ENCODE results near the gene AICDA. TPM values are rescaled to one million over a fixed set of nuclear protein-coding genes. Genes with fewer than 3 reads are reported as not detected.

The AICDA gene
- total RNA-seq, 6 experiments from 2014 or later: not detected

GRCh38 chr12:8609061-8609570, 3.5 kb downstream of the AICDA start:
- peaks cover 19% of the 10 kb centered on the region for H3K27me3 Mint-ChIP-seq (ENCODE audit: insufficient read depth)
- peaks cover 22% of the 10 kb centered on the region for H3K4me1 Mint-ChIP-seq (ENCODE audit: low read depth)
- H3K27ac Mint-ChIP-seq: no peak overlapping the region; the same call in 1 of the 2 replicates
- H3K4me3 Mint-ChIP-seq: peak overlapping the region; percentile 86
- H3K36me3 Mint-ChIP-seq (ENCODE audit: low read depth): no peaks in the 10 kb centered on the region
- no peaks in the 10 kb centered on the region for H3K9me3 Mint-ChIP-seq
- TF ChIP-seq CTCF (IDR thresholded peaks at IDR 0.05): peak; percentile 82
- DNase-seq: peak; percentile 20

DNA sequence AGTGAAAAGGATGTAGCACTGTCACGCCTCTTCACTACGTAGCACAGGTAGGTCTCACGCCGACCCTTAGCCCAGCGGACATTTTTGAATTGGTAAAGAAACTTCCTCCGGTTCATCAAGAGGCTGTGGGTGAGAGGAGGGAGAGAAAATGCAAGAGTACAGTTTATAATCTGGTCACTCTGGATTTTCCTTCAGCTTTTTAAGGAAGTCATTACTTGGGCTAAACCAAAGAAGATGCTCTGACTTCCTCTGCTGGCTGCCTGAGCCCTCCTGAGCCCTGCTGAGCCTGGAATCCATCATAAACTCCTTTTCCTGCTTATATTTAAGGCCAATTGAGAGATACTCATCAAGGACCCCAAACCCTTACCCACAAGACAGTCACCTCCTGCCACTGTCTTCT, 5.8 kb downstream of the AICDA start:
- TF ChIP-seq CTCF (IDR thresholded peaks at IDR 0.05): no peak

DNA sequence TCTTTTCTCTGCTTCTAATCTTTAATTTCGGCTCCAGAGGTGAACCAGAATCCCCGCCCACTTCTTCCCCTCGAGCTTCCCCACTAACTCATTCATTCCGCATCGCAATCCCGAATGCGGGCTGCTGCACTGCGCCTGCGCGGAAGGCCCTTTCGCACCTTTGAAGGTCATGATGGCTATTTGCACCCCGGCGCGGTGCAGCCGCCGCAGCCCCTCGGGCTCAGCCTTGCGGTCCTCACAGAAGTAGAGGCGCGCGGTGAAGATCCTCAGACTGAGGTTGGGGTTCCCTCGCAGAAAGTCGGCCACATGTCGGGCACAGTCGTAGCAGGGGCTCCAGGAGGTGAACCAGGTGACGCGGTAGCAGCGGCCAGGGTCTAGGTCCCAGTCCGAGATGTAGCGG, 7.6 kb downstream of the AICDA start:
- no peak for TF ChIP-seq CTCF (IDR thresholded peaks at IDR 0.05)
- Mint-ChIP-seq H3K27ac (no peak overlapping the region), H3K4me3 (no peak overlapping the region), H3K9me3 (peaks cover 5% of the 10 kb centered on the region; the same call in 1 of the 2 replicates), H3K27me3 (ENCODE audit: insufficient read depth) (peaks cover 21% of the 10 kb centered on the region), H3K36me3 (ENCODE audit: low read depth) (no peaks in the 10 kb centered on the region), H3K4me1 (ENCODE audit: low read depth) (peaks cover 13% of the 10 kb centered on the region)
- no peak for DNase-seq

More for the DNA sequence above, 5.8 kb downstream of the AICDA start:
- no peaks in the 10 kb centered on the region for H3K36me3 Mint-ChIP-seq (ENCODE audit: low read depth)
- H3K27me3 Mint-ChIP-seq (ENCODE audit: insufficient read depth): peaks cover 23% of the 10 kb centered on the region
- peaks cover 22% of the 10 kb centered on the region for H3K4me1 Mint-ChIP-seq (ENCODE audit: low read depth)
- no peak overlapping the region for H3K27ac Mint-ChIP-seq
- H3K9me3 Mint-ChIP-seq: no peaks in the 10 kb centered on the region
- DNase-seq: no peak
- H3K4me3 Mint-ChIP-seq: no peak overlapping the region

DNA sequence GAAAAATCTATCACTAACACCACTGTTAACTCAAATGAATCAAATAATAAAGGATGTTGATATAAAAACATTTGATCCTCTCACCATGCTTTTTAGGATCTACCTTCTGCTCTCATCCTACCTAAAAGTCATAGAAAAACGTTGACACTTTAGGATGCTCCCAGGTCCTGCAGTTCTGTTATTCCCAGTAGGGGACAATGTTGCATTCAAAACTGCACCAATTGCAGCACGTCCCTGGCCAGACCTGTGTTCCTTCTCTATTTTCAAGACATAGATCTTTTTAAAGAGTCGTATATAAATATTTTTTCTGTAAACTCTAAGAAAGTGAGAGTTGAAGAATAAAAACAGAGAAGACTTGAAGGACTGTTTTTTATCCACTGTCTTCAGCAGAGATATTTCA, 8.8 kb downstream of the AICDA start:
- Mint-ChIP-seq H3K4me3 (peak overlapping the region; percentile 52; the same call in 1 of the 2 replicates), H3K9me3 (peaks cover 5% of the 10 kb centered on the region; the same call in 1 of the 2 replicates), H3K27ac (no peak overlapping the region), H3K4me1 (ENCODE audit: low read depth) (peaks cover 3% of the 10 kb centered on the region), H3K36me3 (ENCODE audit: low read depth) (no peaks in the 10 kb centered on the region), H3K27me3 (ENCODE audit: insufficient read depth) (peaks cover 21% of the 10 kb centered on the region)
- no peak for DNase-seq
- TF ChIP-seq CTCF (IDR thresholded peaks at IDR 0.05): peak; percentile 53

GRCh38 chr12:8603286-8603685, 9.4 kb downstream of the AICDA start:
- Mint-ChIP-seq H3K9me3 (peaks cover 5% of the 10 kb centered on the region; the same call in 1 of the 2 replicates), H3K4me3 (no peak overlapping the region), H3K27ac (no peak overlapping the region), H3K27me3 (ENCODE audit: insufficient read depth) (peaks cover 23% of the 10 kb centered on the region), H3K36me3 (ENCODE audit: low read depth) (no peaks in the 10 kb centered on the region), H3K4me1 (ENCODE audit: low read depth) (no peaks in the 10 kb centered on the region; the same call in 1 of the 2 replicates)
- no peak for DNase-seq
- no peak for TF ChIP-seq CTCF (IDR thresholded peaks at IDR 0.05)

All from HFFc6 (cell line).